ENCODE data around the gene DEPDC5. TPM values are rescaled to one million over a fixed set of nuclear protein-coding genes. Genes with fewer than 3 reads are reported as not detected.

Gene DEPDC5
- total and polyA plus RNA-seq, 2 donors (not counting 1 experiment from before 2014, with no cell fraction given) = 35.5 to 124 TPM

DNA sequence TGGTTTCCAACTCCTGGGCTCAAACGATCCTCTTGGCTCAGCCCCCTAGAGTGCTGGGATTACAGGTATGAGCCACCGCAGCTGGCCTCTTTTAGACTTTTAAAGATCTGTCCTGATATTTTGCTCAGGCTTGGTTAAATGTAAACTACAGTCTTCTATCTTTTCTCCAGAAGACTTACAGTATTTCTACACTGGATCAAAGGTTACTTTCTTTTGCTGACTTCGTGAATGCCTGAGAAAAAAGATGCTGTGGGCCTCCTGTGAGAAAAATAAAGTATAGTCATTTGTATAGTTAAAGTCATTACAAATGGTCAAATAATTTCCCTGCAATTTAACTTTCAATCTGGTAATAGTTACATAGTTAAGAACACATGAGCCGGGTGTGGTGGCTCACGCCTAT lies 19.6 kb downstream of the DEPDC5 start:
- H3K27me3 Mint-ChIP-seq = no peaks in the 10 kb centered on the region
- Histone ChIP-seq H3K27ac (ENCODE audit: low read length in 2 of 2) (no peak overlapping the region), H2AFZ (ENCODE audit: insufficient read depth, low read depth, low read length, poor library complexity, severe bottlenecking) (no peak overlapping the region), H3K27me3 (replicated peaks in 1 of 4; ENCODE audit: control extremely low read depth in 1 of 4, control insufficient read depth in 3 of 4, insufficient read depth in 4 of 4, low read length in 3 of 4) (no peaks in the 10 kb centered on the region), H3K4me3 (ENCODE audit: control extremely low read depth in 1 of 5, extremely low read depth in 1 of 5, insufficient read depth in 1 of 5, low read depth in 2 of 5, low read length in 4 of 5) (no peak overlapping the region), H3K36me3 (replicated peaks in 1 of 2; ENCODE audit: control extremely low read depth in 1 of 2, control insufficient read depth in 1 of 2, extremely low read depth in 1 of 2, insufficient read depth in 2 of 2, low read length in 1 of 2) (peaks cover 4 to 45% of the 10 kb centered on the region in 2 experiments), H3K79me2 (ENCODE audit: control insufficient read depth, insufficient read depth, low read length) (no peaks in the 10 kb centered on the region), H3K9ac (ENCODE audit: low read length) (no peak overlapping the region), H3K4me1 (ENCODE audit: control insufficient read depth in 2 of 2, insufficient read depth in 2 of 2, low read length in 2 of 2) (no peaks in the 10 kb centered on the region), H3K9me3 (ENCODE audit: control extremely low read depth in 1 of 3, control insufficient read depth in 2 of 3, insufficient read depth in 1 of 3, low read length in 2 of 3) (no peaks in the 10 kb centered on the region), H4K20me1 (ENCODE audit: control insufficient read depth, insufficient read depth, low read length, poor library complexity, severe bottlenecking) (no peaks in the 10 kb centered on the region), H3K4me2 (replicated peaks; ENCODE audit: low read depth, low read length, poor library complexity, severe bottlenecking) (no peak overlapping the region)
- no peaks in the 10 kb centered on the region for H3K9me3 Mint-ChIP-seq (ENCODE audit: insufficient read depth)
- POLR2A ChIA-PET = interaction anchor here (0.7 kb wide), 1 partner anchor 543 kb away, joined by 3 read pairs; no protein-coding TSS in a partner anchor
- TF ChIP-seq EZH2 (IDR thresholded peaks at IDR 0.05; ENCODE audit: borderline replicate concordance, insufficient read depth, low read depth, low read length, poor library complexity, severe bottlenecking) (no peak), CTCF (IDR thresholded peaks at IDR 0.05) (no peak)
- no peak overlapping the region for H3K27ac Mint-ChIP-seq
- DNase-seq (no peak), ATAC-seq (ENCODE audit: low read depth) (no peak)
- intact Hi-C loops (cut with micrococcal nuclease) = no loop called here
- CTCF ChIA-PET = no interaction called here
- 100% methylated on average over 2 of the region's 5 CpGs for WGBS (ENCODE audit: insufficient coverage)
- no peak overlapping the region for H3K4me3 Mint-ChIP-seq
- no peaks in the 10 kb centered on the region for H3K4me1 Mint-ChIP-seq

- no peaks in the 10 kb centered on the region for H3K4me1 Mint-ChIP-seq
- no peak for ATAC-seq (ENCODE audit: low read depth)
- Histone ChIP-seq H3K27ac (ENCODE audit: low read length in 2 of 2) (no peak overlapping the region), H3K79me2 (ENCODE audit: control insufficient read depth, insufficient read depth, low read length) (peaks cover 4% of the 10 kb centered on the region), H3K4me2 (replicated peaks; ENCODE audit: low read depth, low read length, poor library complexity, severe bottlenecking) (no peak overlapping the region), H3K4me3 (ENCODE audit: control extremely low read depth in 1 of 5, extremely low read depth in 1 of 5, insufficient read depth in 1 of 5, low read depth in 2 of 5, low read length in 4 of 5) (no peak overlapping the region), H3K27me3 (replicated peaks in 1 of 4; ENCODE audit: control extremely low read depth in 1 of 4, control insufficient read depth in 3 of 4, insufficient read depth in 4 of 4, low read length in 3 of 4) (no peaks in the 10 kb centered on the region), H3K4me1 (ENCODE audit: control insufficient read depth in 2 of 2, insufficient read depth in 2 of 2, low read length in 2 of 2) (no peaks in the 10 kb centered on the region), H4K20me1 (ENCODE audit: control insufficient read depth, insufficient read depth, low read length, poor library complexity, severe bottlenecking) (no peaks in the 10 kb centered on the region), H3K9me3 (ENCODE audit: control extremely low read depth in 1 of 3, control insufficient read depth in 2 of 3, insufficient read depth in 1 of 3, low read length in 2 of 3) (no peaks in the 10 kb centered on the region), H3K36me3 (replicated peaks in 1 of 2; ENCODE audit: control extremely low read depth in 1 of 2, control insufficient read depth in 1 of 2, extremely low read depth in 1 of 2, insufficient read depth in 2 of 2, low read length in 1 of 2) (peaks cover 11 to 58% of the 10 kb centered on the region in 2 experiments), H3K9ac (ENCODE audit: low read length) (no peak overlapping the region), H2AFZ (ENCODE audit: insufficient read depth, low read depth, low read length, poor library complexity, severe bottlenecking) (no peak overlapping the region)
- H3K27me3 Mint-ChIP-seq = no peaks in the 10 kb centered on the region
- H3K4me3 Mint-ChIP-seq = no peak overlapping the region
- intact Hi-C loops (cut with micrococcal nuclease) = no loop called here
- no CpG with 5 or more reads among the region's 4 CpGs for WGBS (ENCODE audit: insufficient coverage)
- ChIA-PET CTCF (interaction anchor here (0.7 kb wide), 1 partner anchor 133 kb away, joined by 3 read pairs; no protein-coding TSS in a partner anchor), POLR2A (no interaction called here)
- TF ChIP-seq CTCF (IDR thresholded peaks at IDR 0.05) (no peak), EZH2 (IDR thresholded peaks at IDR 0.05; ENCODE audit: borderline replicate concordance, insufficient read depth, low read depth, low read length, poor library complexity, severe bottlenecking) (no peak)
- H3K9me3 Mint-ChIP-seq (ENCODE audit: insufficient read depth) = no peaks in the 10 kb centered on the region
- H3K27ac Mint-ChIP-seq = no peak overlapping the region
- no peak for DNase-seq
Measured at GRCh38 chr22:31776231-31776630, 22.4 kb downstream of the DEPDC5 start.

All from B cell (primary cell).